Measurements from ENCODE around the gene PPP2CA. TPM values are rescaled to one million over a fixed set of nuclear protein-coding genes. Genes with fewer than 3 reads are reported as not detected.
"Not testable (repeated sequence)": the region's sequence is repeated elsewhere in the genome, so short reads cannot be mapped to it uniquely, and the experiment has no call there.

The PPP2CA gene
- 255 and 270 TPM in 2 replicates for total RNA-seq (2014; rRNA removed)
- 128 TPM for polyA plus RNA-seq (2012)

GRCh38 chr5:134225780-134226440 is at the start of gene PPP2CA:
Gene PPP2CA (minus strand): TSS chr5:134226073. CDS start chr5:134225861, 212 bp downstream.
- DNase-seq (ENCODE audit: low read depth) = peak; percentile 98

DNA sequence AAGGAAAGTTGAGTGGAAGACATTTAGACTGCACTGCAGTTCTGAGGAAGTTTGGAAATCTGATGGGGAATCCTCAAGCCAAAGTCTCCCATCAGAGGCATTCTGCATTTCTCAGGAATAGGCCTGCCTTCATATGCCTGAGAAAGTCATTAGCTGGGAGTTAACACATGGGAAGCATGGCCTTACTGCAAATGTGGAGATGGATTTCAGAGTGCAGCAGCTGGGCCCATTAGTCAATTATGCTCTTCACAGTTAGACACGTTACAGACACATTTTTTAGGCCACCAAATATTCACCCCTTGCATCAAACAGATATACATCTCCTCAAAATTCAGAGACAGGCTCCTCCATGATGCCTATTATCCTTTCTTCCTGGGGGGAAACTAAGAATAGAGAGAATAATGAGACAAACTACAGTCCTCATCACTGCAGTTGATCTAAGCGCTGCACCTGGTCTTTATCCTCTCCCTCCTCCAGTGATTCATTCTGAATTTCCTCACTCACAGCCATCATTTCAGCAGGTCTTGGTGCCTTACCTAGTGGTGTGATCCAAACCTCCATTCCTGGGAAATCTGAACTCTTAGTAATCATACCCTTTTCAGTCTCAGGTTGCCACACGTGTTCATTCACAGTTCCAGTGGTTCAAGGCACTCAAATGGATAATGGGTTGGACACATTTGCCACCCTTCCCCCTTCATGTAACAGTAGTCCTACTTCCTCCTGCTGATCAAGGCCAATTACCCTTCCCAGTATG is 47.9 kb upstream of the PPP2CA start:
- no peak for DNase-seq (ENCODE audit: low read depth)

GRCh38 chr5:134271059-134271458 is 45.2 kb upstream of the PPP2CA start:
- DNase-seq (ENCODE audit: low read depth) = no peak

DNA sequence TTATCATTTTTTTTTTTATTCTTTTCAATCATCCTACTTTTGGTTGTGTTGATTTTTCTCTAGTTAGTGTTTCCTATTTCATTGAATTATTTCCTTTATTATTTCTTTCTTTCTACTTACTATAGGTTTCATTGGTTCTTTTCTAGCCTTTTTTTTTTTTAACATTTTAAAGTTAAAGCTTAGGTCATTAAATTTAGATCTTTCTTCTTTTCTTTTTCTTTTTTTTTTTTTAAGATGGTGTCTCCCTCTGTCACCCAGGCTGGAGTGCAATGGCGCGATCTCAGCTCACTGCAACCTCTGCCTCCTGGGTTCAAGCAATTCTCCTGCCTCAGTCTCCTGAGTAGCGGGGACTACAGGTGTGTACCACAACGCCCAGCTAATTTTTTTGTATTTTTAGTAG is 43.0 kb upstream of the PPP2CA start:
- DNase-seq (ENCODE audit: low read depth) = no peak

DNA sequence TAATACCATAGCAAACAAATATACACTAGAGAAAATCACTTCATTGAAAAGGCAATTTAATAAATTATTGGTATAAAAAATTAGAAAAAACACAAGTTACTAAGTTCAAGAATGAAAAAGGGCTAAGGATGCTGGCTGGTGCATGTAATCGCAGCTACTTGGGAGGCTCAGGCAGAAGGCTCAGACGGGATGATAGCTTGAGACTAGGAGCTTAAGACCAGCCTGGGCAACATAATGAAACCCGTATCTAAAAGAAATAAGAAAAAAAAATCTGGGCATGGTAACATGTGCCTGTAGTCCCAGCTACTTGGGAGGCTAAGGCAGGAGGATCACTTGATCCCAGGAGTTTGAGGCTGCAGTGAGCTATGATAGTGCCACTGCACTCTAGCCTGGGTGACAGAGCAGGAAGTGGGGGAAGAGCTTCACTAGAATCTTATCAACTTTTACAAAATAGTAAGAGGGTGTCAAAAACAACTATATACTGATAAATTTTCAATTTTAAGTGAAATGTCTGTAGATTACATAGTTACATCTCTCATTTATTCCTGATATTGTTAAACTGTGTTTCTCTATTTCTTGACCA is 42.2 kb upstream of the PPP2CA start:
- DNase-seq (ENCODE audit: low read depth) = no peak

DNA sequence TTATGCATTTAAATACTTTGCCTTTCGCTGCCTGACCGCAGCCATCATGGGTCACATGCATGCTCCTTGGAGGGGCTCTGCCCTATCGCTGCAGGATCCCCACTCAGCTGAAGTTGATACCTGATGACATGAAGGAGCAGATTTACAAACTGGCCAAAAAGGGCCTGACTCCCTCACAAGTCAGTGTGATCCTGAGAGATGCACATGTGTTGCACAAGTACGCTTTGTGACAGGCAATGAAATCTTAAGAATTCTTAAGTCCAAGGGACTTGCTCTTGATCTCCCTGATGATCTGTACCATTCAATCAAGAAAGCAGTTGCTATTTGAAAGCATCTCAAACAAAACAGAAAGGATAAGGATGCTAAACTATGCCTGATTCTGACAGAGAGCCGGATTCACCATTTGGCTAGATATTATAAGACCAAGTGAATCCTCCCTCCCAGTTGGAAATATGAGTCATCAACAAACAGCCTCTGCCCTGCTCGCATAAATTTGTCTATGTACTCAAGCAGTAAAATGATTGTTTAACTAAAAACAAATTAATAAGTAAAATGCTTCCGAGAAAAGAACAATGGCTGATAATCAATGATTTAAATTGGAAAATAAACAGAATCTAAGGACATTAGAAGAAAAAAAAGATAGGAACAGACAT is 41.6 kb upstream of the PPP2CA start:
- peak; percentile 40 for DNase-seq (ENCODE audit: low read depth)

- no peak for DNase-seq (ENCODE audit: low read depth)
Observed at GRCh38 chr5:134263801-134264200, 37.9 kb upstream of the PPP2CA start.

DNA sequence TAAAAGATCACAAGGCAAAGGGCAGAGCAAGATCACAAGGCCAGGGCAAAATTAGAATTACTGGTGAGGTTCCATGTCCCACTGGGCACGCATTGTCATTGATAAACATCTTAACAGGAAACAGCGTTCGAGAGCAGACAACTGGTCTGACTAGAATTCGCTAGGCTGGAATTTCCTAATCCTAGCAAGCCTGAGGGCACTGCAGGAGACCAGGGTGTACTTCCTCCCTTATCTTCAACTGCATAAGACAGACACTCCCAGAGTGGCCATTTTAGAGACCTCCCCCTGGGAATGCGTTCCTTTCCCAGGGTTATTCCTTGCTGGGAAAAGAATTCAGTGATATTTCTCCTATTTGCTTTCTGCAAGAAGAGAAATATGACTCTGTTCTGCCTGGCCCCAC is 36.8 kb upstream of the PPP2CA start:
- DNase-seq (ENCODE audit: low read depth) = not testable (repeated sequence)

GRCh38 chr5:134258896-134259295 is 33.0 kb upstream of the PPP2CA start:
- DNase-seq (ENCODE audit: low read depth) = no peak

GRCh38 chr5:134257176-134257575 is 31.3 kb upstream of the PPP2CA start:
- DNase-seq (ENCODE audit: low read depth) = no peak

- peak; percentile 62 for DNase-seq (ENCODE audit: low read depth)
Observed at GRCh38 chr5:134255418-134256150, 29.7 kb upstream of the PPP2CA start.

- DNase-seq (ENCODE audit: low read depth) = not testable (repeated sequence)
Observed at GRCh38 chr5:134253368-134254153, 27.7 kb upstream of the PPP2CA start.

GRCh38 chr5:134252671-134253070 is 26.8 kb upstream of the PPP2CA start:
- DNase-seq (ENCODE audit: low read depth) = peak; percentile 76

- DNase-seq (ENCODE audit: low read depth) = no peak
Observed at GRCh38 chr5:134250949-134251348, 25.1 kb upstream of the PPP2CA start.

DNA sequence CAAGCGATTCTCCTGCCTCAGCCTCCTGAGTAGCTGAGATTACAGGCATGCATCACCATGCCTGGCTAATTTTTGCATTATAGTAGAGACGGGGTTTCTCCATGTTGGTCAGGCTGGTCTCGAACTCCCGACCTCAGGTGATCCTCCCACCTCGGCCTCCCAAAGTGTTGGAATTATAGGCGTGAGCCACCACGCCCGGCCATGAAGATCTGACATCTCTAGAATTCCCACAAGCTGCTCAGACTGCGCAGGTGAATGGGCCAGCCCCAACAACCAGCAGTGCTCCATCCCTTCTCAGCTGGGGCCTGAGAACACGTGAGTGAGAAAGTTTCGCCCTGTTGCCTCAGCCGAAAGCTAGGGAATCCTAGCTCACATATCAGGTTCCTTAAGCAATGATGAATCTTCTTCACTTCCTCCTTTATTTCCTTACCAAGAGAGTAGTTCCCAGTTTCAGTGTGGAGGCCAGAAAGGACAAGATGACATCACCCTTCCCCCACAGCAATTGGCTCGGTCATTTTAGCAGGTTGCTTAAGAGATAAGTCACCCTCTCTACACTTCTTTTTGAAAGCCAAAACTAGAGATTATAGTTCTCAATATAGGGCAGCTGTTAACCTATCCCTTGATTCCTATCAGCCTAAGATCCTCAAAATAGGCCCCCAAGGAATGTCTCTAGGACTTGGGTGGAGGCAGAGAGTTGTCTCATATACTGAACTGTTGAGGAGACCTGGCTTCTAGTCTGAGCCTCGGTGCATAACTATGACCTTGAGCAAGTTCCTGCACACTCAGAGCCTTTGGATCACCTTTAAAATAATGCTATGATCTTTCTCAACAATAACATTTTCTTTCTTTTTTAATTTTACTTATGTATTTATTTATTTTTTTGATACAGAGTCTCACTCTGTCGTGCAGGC is 23.9 kb upstream of the PPP2CA start:
- no peak for DNase-seq (ENCODE audit: low read depth)

DNA sequence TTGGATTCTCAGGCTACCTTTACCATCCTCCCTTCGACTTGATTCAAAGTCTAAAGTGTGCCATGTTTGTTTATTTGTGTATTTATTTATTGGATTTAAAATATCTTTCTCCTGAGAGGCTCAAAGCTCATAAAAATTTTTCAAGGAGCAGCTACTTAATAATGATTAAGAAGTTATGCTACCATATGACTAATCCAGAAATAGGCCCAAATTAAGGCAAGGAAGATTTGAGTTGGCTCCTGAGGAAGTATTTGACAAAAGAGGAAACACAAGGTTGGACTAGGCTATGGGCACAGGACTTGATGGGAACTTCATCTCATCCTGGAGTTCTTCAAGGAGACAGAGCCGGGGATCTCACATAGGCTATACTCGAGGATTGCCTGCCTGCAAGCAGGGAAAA is 22.4 kb upstream of the PPP2CA start:
- no peak for DNase-seq (ENCODE audit: low read depth)

DNA sequence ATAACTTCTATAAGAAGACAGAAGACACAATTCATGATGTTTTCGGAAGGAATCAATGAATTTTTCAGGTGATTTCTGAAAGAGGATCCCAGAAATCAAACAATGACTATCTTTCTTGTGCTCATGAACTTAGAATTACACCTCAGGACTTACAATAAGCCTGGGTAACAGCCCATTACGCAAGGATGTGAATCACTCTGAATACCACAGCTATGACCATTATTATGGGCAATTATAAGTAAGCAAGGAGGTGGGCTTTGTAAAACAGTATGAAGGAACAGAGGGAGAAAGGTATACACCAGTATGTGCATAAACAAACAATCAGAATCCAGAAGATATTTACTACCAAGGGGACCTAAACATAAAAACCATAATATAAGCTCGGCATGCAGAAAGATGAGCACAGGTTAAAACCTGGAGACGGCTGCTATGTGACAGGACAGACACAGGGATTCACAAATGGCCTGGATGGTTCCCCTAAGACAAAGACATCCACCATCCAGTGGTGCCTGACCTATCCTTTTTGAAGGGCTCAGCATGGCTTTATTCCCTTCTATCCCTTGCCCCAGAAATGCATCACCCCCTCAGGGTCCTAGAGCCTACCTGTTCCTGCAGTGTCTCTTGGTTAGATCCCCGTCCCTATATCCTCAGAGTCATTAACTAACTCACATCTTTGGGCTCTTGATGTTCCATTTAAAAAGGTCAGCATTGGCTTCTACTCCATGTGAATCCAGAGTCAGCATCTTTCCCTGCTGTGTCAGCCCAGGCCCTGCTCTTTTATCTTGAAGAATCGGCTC is 21.8 kb upstream of the PPP2CA start:
- DNase-seq (ENCODE audit: low read depth) = peak; percentile 83

DNA sequence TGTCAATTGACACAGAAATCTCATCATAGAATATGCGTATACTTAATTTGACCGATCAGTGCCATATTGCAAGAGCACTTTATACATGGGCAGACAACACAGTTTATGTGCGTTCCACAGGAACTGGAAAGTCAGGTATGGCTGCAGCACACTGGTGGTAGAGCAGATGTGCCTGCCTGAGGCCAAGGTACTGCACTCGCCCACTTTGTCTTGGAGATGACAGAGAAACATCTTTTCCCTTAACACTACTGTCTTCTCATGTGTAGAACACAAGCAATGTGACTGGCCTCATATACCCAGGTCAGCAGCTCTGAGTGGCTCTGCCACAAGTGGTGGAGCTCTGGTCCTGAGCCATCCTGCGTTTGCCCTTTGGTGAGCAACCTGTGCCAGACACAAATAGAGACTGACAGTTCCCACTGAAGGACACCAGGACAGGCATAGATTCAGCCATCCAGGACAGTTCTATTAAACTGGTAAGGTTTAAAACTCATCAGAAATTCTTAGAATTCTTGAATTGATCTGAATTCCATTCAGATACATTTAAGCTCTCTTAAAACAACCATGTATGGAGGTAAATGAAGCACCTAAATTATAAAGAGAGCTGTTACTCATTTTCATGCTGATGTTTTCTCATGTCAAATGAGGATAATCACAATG is 21.0 kb upstream of the PPP2CA start:
- no peak for DNase-seq (ENCODE audit: low read depth)
